ENCODE measurements around the gene FLT1.

- TF ChIP-seq ZNF274 (IDR thresholded peaks at IDR 0.05; ENCODE audit: low read depth, low read length), result no peak
- no peak for TF ChIP-seq YY1 (IDR thresholded peaks at IDR 0.05; ENCODE audit: insufficient read depth, insufficient read length)
- TF ChIP-seq SUZ12 (IDR thresholded peaks at IDR 0.05; ENCODE audit: extremely low read depth, insufficient read depth, insufficient read length), result no peak
Measured at GRCh38 chr13:28357247-28357825, 137.6 kb downstream of the FLT1 start.

Data from NT2/D1 (cell line).